Body of pancreas (tissue), 4 donors: Measurements from ENCODE around the gene DIS3L2. TPM values are rescaled to one million over a fixed set of nuclear protein-coding genes. Genes with fewer than 3 reads are reported as not detected.

Experiments used
- ATAC-seq: fragments of 150-250 bp; one replicate; pipeline ENCODE4 v1.9.1; 2016
- DNase-seq, 4 donors: peaks; one replicate each; pipeline ENCODE4 v3.0.0-alpha.2; 2019
- H3K27ac ChIP-seq, 4 donors: fragments of 200-600 bp; sonication (generic); 1 replicate in 3 of 4; 2 replicates in 1 of 4; pipeline versions ENCODE4 v1.5.1 to v1.6.1; 2016 to 2019; ENCODE audit warnings: mild to moderate bottlenecking in 1 of 4, mixed read lengths in 1 of 4, moderate library complexity in 1 of 4
- H3K27me3 ChIP-seq, 2 donors: fragments of 200-600 bp; sonication (generic); one replicate each; pipeline ENCODE4 v1.6.0; 2016; ENCODE audit warnings: mild to moderate bottlenecking in 1 of 2
- H3K36me3 ChIP-seq, 2 donors: fragments of 200-600 bp; sonication (generic); replicated peaks in 1 of 2; 2 replicates each; pipeline ENCODE4 v1.5.1; 2016; ENCODE audit warnings: low read depth in 2 of 2; ENCODE audit not compliant: insufficient read depth in 1 of 2
- H3K4me1 ChIP-seq: fragments of 200-600 bp; sonication (generic); one replicate; pipeline ENCODE4 v1.6.0; 2016
- H3K4me3 ChIP-seq, 2 donors: fragments of 200-600 bp; sonication (generic); 1 replicate in 1 of 2; 2 replicates in 1 of 2; pipeline ENCODE4 v1.5.1; 2016 to 2019
- H3K9me3 ChIP-seq, 3 donors: fragments of 200-600 bp; sonication (generic); 1 replicate in 2 of 3; 2 replicates in 1 of 3; pipeline ENCODE4 v1.5.1; 2016
- CTCF ChIP-seq, 7 experiments: fragments of 450-650 bp in 4 of 7; fragments of 200-600 bp in 3 of 7; sonication (generic) in 3 of 7; IDR thresholded peaks; one replicate each; pipeline ENCODE4 v1.5.1; 2016 to 2019; ENCODE audit warnings: antibody characterized with exemption in 7 of 7
- POLR2A ChIP-seq, 3 donors: fragments of 450-650 bp; IDR thresholded peaks; one replicate each; pipeline ENCODE4 v1.6.1; 2016; ENCODE audit warnings: antibody characterized with exemption in 3 of 3, mild to moderate bottlenecking in 2 of 3
- WGBS, 2 donors: methylation state at CpG; one replicate each; pipeline ENCODE4 v1.1.5; 2017; 5-methylcytosine and 5-hydroxymethylcytosine counted together
- intact Hi-C: fragments of 100-400 bp; cut with DNase I; formaldehyde crosslinking; loops from one replicate; pipeline ENCODE4 v1.15.1; 2023
- total RNA-seq, 2 donors: library from RNA; depleted of rRNA; stranded (reverse); fragments of >200 nt; gene quantifications; one replicate each; pipeline ENCODE4 v1.1.0, GENCODE V29; 2016

The DIS3L2 gene
- total RNA-seq, 2 donors from 2014 or later = 27.8 to 113 TPM

- no peak overlapping the region for H3K4me3 ChIP-seq
- no peak for ATAC-seq
- WGBS, 2 donors = 59 to 64% methylated on average over 5 of the region's 5 CpGs
- no peaks in the 10 kb centered on the region for H3K36me3 ChIP-seq
- H3K4me1 ChIP-seq = no peaks in the 10 kb centered on the region
- intact Hi-C loops = no loop called here
- no peaks in the 10 kb centered on the region for H3K27me3 ChIP-seq
- DNase-seq = no peak
- H3K27ac ChIP-seq = no peak overlapping the region
- H3K9me3 ChIP-seq = no peaks in the 10 kb centered on the region
- TF ChIP-seq CTCF (IDR thresholded peaks at IDR 0.05) (no peak), POLR2A (IDR thresholded peaks at IDR 0.05) (no peak)
Observed at GRCh38 chr2:232085164-232085563, 123.7 kb downstream of the DIS3L2 start.

- TF ChIP-seq CTCF (IDR thresholded peaks at IDR 0.05) (no peak), POLR2A (IDR thresholded peaks at IDR 0.05) (no peak)
Observed at GRCh38 chr2:232085826-232086425, 124.4 kb downstream of the DIS3L2 start.

GRCh38 chr2:232088771-232089170, 127.3 kb downstream of the DIS3L2 start:
- ATAC-seq = no peak
- H3K4me3 ChIP-seq = no peak overlapping the region
- H3K27me3 ChIP-seq = no peaks in the 10 kb centered on the region
- no peaks in the 10 kb centered on the region for H3K9me3 ChIP-seq
- H3K36me3 ChIP-seq = no peaks in the 10 kb centered on the region
- TF ChIP-seq POLR2A (IDR thresholded peaks at IDR 0.05) (no peak), CTCF (IDR thresholded peaks at IDR 0.05) (no peak)
- no peak for DNase-seq
- WGBS, 2 donors = 82% methylated on average over 5 of the region's 5 CpGs
- no peak overlapping the region for H3K27ac ChIP-seq
- intact Hi-C loops = no loop called here
- H3K4me1 ChIP-seq = no peaks in the 10 kb centered on the region

More at GRCh38 chr2:232085826-232086425, 124.4 kb downstream of the DIS3L2 start:
- DNase-seq = no peak
- Histone ChIP-seq H3K36me3 (no peaks in the 10 kb centered on the region), H3K9me3 (no peaks in the 10 kb centered on the region), H3K4me3 (no peak overlapping the region), H3K4me1 (no peaks in the 10 kb centered on the region), H3K27ac (no peak overlapping the region), H3K27me3 (no peaks in the 10 kb centered on the region)
- intact Hi-C loops = no loop called here
- ATAC-seq = no peak
- 92 to 93% methylated on average over 16 of the region's 16 CpGs for WGBS, 2 donors

GRCh38 chr2:232094201-232094600, 132.7 kb downstream of the DIS3L2 start:
- ATAC-seq = no peak
- Histone ChIP-seq H3K27me3 (peaks cover 0 to 4% of the 10 kb centered on the region in 2 donors), H3K27ac (no peak overlapping the region), H3K4me1 (no peaks in the 10 kb centered on the region), H3K36me3 (no peaks in the 10 kb centered on the region), H3K4me3 (no peak overlapping the region), H3K9me3 (no peaks in the 10 kb centered on the region)
- intact Hi-C loops = no loop called here
- no peak for DNase-seq
- TF ChIP-seq POLR2A (IDR thresholded peaks at IDR 0.05) (no peak), CTCF (IDR thresholded peaks at IDR 0.05) (no peak)
- 91 to 96% methylated on average over 3 of the region's 3 CpGs for WGBS, 2 donors

GRCh38 chr2:232094883-232095282, 133.4 kb downstream of the DIS3L2 start:
- H3K9me3 ChIP-seq = no peaks in the 10 kb centered on the region
- DNase-seq = no peak

More at GRCh38 chr2:232094883-232095282, 133.4 kb downstream of the DIS3L2 start:
- Histone ChIP-seq H3K27me3 (peaks cover 0 to 4% of the 10 kb centered on the region in 2 donors), H3K36me3 (no peaks in the 10 kb centered on the region), H3K27ac (no peak overlapping the region), H3K4me1 (no peaks in the 10 kb centered on the region), H3K4me3 (no peak overlapping the region)
- ATAC-seq = no peak
- TF ChIP-seq POLR2A (IDR thresholded peaks at IDR 0.05) (no peak), CTCF (IDR thresholded peaks at IDR 0.05) (no peak)
- intact Hi-C loops = no loop called here
